HG03571 (cell line): ENCODE results near the gene CPNE4.
"Not testable (repeated sequence)": the region's sequence is repeated elsewhere in the genome, so short reads cannot be mapped to it uniquely, and the experiment has no call there.

Source experiments
- ATAC-seq: cut with Tn5 transposase; IDR thresholded peaks from one replicate; pipeline ENCODE4 v1.9.1; 2021; ENCODE audit not compliant: unreplicated experiment

The CPNE4 gene

DNA sequence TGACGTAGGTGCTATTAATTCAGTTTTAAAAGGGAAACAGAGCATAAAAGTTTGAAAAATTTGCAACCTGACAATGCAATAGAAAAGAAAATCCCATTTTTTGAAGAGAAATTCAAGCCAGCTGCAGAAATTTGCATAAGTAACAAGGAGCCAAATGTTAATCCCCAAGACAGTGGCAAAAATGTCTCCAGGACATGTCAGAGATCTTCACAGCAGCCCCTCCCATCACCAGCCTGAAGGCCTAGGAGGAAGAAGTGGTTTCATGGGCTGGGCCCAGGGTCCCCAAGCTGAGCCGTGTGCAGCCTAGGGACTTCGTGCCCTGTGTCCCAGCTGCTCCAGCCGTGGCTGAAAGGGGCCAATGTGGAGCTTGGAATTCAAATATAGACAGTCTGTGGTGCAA lies 148.9 kb downstream of the CPNE4 start:
- ATAC-seq, result not testable (repeated sequence)

DNA sequence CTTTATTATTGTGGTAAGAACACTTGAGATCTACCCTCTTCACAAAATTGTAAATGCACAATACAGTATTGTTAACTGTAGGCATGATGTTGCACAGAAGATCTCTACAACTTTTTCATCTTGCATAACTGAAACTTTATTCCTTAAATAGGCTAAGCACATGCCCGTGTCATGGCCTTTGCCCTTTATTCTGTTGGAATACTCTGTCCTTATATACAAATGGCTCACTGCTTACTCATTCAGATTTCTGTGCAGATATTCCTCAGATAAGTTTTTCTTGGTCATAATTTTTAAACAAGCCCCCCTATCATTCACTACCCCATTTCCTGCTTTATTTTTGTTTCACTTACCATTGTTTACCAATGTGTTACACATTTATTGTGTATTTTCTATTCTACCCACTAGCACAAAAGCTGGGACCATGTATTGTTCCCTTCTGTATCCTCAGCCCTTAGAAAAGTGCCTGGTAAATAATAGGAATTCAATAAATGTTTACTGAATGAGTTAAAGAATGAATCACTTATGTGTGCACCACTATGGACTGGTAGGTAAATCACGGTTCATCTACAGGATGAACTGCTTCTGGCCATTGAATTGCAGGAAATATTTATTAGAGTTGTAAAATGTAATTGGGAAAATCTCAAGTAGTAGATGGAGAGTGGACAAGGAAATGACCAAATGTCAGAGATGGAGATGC lies 151.0 kb downstream of the CPNE4 start:
- ATAC-seq, result no peak

DNA sequence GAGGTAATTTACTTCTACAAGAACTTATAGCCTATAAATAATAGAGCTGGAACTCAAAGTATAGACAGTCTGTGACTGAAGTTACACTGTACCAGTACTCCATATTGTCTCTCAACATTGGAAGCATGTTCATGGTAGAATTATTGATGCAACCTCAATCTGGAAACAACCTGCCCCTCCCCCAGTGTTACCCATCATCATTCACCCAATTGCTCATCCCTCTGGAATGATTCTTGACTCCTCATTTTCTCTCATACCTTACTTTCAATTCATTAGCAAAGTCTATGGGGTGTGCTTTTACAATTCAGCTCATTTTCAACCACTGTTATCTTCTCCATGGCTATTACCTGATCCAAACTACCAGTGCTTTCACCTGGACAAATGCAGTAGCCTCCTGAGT lies 151.7 kb downstream of the CPNE4 start:
- no peak for ATAC-seq

DNA sequence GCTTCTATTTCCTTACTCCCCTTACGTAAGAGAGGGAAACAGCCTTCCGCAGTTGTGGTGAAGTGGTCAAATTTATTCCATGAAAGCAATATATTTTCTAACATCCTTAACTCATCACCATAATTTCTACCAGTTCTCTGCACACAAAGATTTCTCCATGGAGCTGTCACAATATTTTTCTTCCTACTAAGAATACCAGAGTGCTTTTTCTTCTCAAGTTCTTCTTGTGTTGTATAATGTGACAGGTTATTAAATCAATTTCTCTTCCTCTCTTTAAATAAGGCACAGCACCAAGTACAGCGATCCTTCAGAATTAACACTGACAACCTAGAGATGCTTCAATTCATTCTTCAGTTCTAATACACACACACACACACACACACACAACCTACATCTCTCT lies 153.0 kb downstream of the CPNE4 start:
- no peak for ATAC-seq

DNA sequence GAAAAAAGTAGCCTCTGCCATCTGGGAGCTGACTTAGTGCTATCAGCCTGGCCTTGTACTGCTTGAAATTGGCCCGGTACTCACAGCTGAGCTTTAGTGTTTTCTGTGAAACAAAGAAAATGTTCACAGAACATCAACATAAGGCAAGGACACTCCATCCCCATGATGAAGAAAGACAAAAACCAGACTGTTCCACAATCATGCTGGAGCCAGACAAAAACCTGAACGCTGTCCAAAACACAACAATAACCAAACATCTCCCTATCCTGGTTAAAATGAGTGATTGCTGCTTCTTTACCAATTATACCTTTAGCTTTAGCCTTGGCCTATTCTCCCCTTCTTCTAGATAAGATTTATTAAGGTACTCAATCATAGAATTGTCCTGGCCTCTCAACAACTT lies 153.9 kb downstream of the CPNE4 start:
- ATAC-seq, result no peak

DNA sequence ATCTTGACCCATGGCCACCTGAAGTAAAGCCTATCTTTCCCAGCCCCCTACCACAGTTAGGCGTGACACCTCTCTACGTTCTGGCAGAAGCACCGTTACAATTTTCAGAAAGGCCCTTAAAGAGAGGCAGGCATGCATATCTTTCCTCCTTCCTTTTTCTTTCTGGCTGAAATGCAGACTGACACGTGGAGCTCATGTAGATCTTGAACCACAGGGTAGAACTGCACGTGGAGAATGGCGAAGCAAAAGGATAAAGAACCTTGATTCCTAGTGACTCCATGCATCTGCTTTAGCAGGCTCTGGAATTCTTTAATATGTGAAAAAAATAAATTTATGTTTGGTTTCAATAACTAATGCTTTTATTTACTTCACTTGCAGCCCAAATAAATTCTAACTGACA lies 166.6 kb downstream of the CPNE4 start:
- no peak for ATAC-seq

DNA sequence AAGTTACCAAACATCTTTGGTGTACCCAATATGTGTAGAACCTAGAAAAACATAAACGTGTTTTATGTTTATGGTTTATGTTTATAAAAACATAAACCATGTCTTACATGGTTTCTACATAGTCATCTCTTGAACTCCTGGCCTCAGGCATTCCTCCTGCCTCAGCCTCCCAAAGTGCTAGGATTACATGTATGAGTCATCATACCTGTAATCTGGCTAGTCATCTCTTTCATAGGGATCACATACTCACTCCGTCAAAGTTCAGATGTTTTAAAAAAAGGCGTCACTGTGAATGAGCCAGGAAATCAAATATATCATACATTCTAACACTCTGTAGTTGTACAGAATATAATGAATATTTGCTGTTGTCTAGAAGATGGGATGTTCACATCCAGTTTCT lies 178.6 kb downstream of the CPNE4 start:
- ATAC-seq, result no peak

DNA sequence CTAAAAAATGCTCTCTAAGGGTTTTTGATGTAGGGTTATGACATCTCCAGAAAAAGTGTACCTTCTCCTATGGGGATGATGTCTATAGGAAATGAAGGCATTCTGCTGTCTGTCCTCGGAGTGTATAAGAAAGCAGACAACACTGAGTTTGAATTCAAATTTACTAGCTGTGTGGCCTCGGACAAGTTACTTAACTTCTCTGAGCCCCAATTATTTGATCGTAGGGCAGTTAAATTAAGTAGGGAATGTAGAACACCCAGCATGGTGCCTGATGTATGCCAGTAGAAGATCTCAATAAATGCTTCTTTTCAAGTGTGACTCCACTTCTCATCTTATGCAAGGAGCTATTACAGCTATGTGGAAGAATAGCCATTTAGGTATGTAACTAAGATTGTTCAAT lies 184.6 kb downstream of the CPNE4 start:
- no peak for ATAC-seq

DNA sequence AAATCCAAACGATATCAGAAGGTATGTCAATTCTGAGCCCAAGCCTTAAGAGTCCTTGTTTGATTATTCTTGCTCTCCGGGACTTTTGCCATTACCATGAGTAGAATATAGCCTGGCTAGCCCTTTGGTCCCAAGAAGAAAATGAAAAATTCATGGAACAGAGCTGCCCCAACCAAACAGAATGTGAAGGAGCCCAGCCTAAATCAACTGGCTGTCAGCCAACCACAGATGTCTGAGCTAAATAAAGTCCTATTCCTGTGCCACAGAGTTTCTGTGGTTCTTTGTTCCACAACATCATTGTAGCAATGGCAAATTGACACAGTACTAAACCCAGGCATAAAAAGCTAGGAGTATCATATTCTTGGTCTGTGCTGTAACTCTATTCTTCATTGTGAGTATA lies 185.2 kb downstream of the CPNE4 start:
- ATAC-seq, result no peak

DNA sequence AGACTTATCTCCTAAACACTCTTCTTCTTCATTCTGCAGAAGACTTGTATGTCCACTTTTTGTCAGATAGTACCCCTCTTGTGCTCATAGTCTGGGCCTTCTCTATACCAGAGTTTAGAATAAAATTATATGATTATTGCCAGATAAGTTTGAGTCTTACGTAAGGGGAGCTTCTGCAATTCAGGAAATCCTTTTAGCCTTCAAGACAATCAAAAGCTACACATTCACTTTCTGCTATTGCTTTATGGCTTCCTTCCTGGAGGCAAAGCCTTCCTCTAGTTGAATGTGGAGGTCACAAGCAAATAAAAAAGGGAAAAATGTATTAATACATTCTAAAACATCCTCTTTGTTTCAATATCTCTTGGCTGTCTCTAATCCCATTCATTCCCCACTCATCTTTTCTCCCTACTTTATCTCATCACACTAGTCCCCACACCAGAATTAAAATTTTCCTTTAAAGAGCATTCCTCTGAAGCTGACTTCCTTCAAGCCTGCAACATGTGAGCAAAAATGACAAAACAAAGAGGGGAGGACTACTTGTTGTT lies 186.8 kb downstream of the CPNE4 start:
- no peak for ATAC-seq

DNA sequence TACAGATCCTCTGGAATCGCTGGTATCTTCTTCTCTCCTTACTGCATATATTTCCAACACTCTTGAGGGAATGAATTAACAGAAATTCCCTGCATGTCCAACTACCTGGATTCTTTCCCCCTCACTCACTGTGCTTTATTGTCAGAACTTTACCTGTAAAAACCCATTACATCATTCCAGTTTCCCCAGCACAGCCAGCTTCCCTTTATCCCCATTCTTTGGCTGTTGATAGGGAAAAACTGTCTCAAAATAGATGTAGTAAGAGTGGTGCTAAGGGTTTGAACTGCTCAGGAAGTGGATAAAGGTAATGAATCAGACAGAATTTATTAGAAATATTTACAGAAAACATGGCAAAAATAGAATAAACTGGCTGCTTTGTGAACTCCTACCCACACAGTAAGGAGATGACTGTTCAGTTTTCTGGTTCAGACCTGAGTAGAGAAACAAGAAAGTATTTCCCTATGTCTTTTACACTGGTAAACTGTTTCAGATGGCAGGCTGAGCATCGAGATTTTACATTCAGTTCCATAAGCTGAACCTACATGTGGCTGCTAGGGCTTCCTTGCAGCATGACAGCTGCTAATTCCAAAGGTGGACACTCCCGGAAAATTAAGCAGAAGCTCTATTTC lies 188.4 kb downstream of the CPNE4 start:
- no peak for ATAC-seq

DNA sequence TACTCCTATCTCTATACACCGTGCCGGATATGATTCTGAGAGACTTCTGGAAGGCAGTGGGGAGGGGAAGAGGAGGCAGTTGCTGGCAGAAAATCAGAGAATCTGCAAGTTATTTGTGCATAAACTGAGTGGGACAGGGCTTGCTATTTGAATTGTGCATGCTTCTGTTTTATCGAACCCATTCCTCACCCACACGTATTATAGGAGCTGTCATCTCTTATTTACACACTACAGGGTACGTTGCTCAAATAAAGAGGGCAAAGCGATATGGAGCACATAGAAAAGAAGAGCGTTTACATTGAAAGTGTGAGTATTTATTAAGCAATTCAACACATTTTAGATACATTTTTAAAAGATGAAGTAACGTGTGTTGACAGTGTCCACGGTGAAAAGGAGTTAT lies 191.6 kb downstream of the CPNE4 start:
- ATAC-seq, result no peak

DNA sequence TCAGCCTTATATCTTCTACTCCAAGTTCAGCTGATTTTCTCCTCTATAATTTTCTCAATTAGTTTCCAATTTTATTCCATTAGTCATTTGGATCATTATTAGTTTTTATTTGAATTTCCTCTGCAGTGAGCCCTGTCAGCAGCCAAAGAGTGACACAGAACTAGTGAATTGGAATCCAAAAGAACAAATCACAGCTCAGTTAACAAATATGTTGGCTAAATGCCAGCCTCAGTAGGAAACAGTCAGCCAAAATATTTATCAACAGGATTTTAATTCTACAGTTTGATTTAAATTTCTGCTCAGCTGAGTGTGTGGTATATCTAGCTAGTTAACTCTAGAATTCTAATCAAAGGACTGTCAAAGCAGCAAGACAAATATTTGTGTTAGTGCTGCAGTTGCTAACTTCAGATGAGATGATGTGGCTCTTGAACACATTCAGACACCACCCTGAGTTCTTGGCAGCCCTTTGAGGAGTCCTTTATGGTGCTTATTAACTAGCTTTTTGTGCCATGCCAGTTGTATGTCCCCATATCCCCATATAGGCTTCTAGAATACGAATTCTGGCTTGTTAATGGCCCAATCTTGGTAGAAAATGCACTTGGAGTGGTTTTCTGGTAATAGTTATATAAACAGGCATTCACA lies 194.5 kb downstream of the CPNE4 start:
- ATAC-seq, result no peak

DNA sequence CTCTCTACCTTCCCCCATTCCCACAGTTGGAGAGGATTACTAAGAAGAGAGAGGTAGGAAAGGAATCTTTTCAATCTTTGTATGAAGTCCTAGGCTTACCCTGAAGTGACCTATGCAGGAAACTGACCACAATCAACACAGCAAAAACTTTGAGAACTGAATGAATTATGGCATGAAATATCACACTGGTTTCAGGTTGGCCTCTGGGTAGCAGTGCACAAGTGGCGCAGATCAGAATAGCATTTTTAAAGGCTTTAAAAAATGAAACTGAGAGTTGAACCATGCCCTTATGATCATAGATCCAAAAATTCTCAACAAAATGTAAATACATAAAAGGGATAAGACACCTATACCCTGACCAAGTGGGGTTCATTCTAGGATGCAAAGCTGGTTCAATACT lies 198.9 kb downstream of the CPNE4 start:
- no peak for ATAC-seq

DNA sequence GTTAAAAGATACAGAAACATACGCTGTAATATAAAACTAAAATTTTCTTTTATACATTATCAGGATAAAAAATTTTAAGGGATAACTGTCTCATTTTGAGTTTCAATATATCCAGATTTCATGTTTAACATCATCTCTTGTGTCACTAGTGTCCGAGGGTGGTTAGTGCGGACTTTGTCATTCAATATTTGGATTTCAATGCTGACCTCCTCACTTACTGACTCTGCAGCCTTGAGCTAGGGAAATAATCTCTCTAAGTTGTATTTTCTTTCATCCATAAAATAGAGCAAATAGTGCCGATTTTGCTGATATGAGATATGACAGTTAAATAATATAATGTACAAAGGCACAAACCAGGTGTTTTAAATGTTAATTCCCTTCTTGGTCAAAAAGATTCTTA lies 203.2 kb downstream of the CPNE4 start:
- no peak for ATAC-seq

DNA sequence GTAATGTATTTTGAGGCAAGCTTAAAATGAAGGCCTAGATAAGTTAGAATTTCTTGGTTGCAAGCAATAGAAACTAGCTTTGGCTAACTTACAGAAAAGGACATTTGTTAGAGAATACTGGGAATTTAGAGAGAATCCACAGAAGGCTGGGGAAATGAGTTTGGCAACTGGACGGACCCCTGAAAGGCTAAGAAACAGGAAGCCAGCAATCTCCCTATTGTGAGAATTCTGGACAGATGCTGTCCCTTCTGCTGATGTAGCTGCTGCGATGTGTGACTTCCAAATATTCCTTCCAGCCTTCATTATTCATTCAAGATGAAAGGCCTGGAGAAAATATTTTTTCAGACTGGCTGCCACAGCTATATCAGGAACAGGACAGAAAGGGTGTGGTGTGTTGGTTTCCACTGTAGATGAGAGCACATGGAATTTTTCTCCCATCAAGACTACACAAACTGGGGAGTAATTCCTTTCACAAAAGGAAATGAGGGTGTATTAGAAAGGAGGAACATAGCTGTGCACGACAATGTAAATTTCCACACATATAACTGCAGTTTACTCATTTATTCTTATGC lies 213.5 kb downstream of the CPNE4 start:
- no peak for ATAC-seq

DNA sequence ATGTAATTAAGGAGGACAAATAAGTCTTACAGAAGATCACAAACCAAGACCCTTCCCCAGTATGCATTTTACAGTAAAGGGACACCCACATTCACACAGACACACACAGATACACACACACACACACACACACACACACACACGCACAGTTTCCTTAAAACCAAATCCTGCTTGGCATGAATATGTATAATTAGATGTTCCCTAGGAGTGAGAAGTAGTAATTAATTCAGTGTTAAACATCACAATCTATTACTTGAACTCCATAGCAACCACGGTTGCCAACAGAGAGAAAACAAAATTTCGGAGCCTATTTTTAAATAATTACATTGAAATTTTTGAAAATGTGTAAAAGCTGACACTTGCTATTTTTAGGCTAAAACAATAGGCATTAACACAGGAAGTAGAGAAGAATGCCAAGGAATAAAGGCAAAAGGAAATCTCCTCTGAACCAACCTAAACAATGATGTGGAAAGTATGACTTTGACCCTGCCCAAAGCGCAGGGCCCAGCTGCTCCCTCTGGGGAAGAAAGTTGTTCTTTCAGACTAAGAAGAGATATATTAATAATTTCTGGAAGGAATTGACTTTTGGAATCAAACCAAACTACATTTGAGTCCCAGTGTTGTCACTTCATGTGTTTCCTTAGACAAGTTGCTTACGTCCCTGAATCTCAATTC lies 215.3 kb downstream of the CPNE4 start:
- no peak for ATAC-seq

DNA sequence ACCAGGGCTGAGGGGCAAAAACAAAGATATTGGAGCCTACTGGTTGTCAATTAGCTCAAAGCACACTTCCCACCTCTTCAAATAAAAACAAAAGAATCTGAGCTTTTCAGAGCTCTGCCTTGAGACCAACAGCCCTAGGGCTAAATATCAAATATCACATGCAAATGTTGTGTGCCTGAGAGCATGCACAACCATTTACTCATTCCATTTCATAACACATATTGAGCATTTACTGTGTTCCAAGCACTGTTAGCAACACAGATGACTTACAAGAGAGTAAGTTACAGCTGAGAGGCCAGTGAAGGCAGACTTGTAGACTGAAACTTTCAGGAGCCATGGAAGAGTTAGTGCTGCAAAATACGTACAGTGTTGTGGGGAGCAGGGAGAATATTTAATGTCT lies 222.4 kb downstream of the CPNE4 start:
- ATAC-seq, result no peak

DNA sequence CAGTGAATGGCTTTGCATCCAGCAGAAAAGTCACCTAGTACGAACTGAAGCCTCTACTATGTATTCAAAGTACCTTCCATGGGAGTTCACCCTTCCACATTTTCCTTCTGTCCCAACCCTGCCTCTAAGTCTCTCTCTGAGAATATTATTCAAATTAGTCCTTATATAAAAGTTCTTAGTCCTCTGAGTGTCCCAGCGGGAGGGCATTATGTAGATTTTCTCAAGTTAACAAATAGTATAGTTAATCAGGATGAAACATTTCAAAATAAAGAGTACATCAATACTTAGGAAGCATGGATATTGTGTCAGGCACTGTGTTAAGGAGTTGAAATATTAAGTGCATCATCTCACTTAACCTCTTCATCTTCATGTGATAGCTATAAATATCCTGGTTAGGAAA lies 223.3 kb downstream of the CPNE4 start:
- ATAC-seq, result no peak

DNA sequence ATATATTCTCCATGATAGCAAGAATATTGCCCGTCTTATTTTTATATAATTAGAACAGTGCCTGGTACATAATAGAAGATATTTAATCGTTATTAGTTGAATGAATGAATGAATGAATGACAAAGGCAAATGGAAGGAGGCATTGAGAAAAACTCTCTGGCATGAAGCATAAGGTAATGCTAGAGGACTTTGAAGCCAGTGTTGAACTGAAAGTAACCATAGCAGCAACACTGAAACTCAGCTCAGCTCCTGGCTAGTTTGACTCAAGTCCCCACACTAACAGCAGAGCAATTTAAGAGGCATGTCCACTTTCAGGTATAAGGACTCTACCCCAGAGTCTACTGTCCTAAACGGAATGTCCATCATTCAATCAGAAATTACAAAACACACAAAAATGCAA lies 227.0 kb downstream of the CPNE4 start:
- no peak for ATAC-seq

DNA sequence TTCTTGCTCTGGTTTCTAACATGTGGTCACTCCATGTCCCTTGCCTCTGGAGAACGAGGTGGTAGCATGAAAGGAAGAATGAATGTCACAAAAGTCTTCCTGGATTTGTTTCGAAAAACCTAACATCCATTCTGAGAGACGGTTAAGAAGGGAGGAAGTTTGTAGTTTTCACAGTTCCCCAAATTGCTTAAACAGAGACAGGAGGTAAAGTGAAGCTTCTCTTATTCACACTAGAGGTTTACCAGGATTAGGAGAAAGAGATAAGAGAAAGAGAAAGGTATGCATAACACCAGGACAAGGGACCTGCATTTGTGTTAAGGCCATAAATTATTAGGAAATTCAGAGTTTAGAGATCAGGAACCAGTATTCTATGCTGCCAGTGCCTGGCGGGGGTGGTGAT lies 228.1 kb downstream of the CPNE4 start:
- ATAC-seq, result no peak
